ENCODE measurements around the gene GPR146. TPM values are rescaled to one million over a fixed set of nuclear protein-coding genes. Genes with fewer than 3 reads are reported as not detected.

The GPR146 gene
- total RNA-seq, 4 donors from 2014 or later, result 8.7 to 49.4 (median 32.7) TPM

DNA sequence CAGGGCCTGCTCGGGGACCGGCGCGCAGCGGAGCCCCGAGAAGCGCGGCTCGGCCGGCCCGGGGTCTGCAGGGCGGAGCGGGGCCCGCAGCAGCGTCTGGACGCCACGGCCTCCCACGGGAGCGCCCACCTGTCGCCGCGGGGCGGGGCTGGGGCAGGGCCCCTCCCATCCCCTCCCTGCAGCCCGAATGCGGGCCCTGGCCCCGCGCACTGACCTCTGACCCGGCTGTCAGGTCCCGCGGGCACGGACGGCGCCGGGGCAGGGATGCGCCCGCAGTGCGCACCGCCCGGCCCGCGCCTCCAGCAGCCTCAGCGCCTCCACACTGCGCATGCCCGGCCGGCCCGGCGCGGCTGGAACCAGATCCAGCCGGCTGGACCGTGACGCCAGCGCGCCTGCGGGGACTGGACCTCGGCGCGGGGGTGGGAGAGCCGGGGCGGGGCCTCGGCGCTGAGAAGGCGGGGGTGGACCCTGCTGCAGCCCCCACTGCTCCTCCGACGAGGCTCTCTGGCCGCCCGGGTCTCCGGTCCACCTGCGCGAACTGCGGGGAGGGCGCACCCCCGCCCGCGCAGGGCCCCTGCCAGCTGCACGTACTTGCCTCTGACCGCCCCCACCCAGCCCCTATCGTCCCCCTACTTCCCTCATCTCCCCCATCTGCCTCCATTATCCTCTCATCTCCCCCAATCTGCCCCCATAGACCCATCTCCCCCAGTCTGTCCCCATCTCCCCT lies 16.1 kb upstream of the GPR146 start:
- no peaks in the 10 kb centered on the region for H3K27me3 ChIP-seq
- H3K36me3 ChIP-seq, result peaks cover 0 to 6% of the 10 kb centered on the region in 2 donors
- H3K4me3 ChIP-seq (replicated peaks in 1 of 3), result peak overlapping the region; percentile 69 to 90 (median 77)
- TF ChIP-seq POLR2A (IDR thresholded peaks at IDR 0.05), result peak in 1 of 2 donors; percentile 80
- TF ChIP-seq, protein P1, sequence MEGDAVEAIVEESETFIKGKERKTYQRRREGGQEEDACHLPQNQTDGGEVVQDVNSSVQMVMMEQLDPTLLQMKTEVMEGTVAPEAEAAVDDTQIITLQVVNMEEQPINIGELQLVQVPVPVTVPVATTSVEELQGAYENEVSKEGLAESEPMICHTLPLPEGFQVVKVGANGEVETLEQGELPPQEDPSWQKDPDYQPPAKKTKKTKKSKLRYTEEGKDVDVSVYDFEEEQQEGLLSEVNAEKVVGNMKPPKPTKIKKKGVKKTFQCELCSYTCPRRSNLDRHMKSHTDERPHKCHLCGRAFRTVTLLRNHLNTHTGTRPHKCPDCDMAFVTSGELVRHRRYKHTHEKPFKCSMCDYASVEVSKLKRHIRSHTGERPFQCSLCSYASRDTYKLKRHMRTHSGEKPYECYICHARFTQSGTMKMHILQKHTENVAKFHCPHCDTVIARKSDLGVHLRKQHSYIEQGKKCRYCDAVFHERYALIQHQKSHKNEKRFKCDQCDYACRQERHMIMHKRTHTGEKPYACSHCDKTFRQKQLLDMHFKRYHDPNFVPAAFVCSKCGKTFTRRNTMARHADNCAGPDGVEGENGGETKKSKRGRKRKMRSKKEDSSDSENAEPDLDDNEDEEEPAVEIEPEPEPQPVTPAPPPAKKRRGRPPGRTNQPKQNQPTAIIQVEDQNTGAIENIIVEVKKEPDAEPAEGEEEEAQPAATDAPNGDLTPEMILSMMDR (IDR thresholded peaks at IDR 0.05), result no peak
- WGBS, 2 donors, result 0 to 3% methylated on average over 2 to 13 of the region's 77 CpGs
- DNase-seq, result peak; percentile 92 to 94
- no peaks in the 10 kb centered on the region for H3K9me3 ChIP-seq
- H3K4me1 ChIP-seq, result peaks cover 8 to 22% of the 10 kb centered on the region in 2 donors
- intact Hi-C loops (cut with DNase I), result no loop called here
- peak overlapping the region; percentile 88 to 96 (median 93) for H3K27ac ChIP-seq

DNA sequence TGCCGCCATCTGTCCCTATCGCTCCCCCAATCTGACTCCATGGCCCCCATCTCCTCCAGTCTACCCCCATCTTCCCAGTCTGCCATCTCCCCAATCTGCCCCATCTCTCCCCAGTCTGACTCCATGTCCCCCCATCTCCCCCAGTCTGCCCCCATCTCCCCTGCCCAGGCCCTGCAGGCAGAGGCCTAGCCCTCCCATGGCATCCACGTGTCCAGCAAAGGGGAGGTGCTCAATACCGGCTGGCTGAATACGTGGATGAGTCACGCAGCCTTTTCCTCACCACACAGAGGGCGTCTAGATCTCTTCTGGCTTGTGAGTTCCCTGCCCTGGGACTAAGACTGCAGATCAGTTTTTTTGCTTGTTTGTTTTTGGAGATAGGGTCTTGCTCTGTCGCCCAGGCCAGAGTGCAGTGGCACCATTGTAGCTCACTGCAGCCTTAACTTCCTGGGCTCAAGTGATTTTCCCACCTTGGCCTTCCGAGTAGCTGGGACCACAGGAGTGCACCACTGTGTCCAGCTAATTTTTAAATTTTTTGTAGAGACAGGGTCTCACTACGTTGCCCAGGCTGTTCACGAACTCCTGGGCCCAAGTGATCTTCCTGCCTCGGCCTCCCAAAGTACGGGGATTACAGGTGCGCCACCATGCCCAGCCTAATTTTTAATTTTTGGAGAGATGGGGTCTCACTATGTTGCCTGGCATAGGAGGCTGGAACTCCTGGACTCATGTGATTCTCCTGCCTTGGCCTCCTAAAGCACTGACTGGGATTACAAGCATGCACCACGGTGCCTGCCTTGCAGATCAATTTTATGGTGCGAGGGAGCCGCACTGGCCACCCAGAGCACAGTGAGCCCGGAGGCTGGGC lies 15.3 kb upstream of the GPR146 start:
- Histone ChIP-seq H3K36me3 (peaks cover 0 to 6% of the 10 kb centered on the region in 2 donors), H3K4me3 (replicated peaks in 1 of 3) (peak overlapping the region in 1 of 3 donors; percentile 90), H3K4me1 (peaks cover 8 to 22% of the 10 kb centered on the region in 2 donors), H3K27ac (peak overlapping the region; percentile 88 to 96 (median 93)), H3K9me3 (no peaks in the 10 kb centered on the region), H3K27me3 (no peaks in the 10 kb centered on the region)
- DNase-seq, result peak; percentile 89 to 91
- WGBS, 2 donors, result 55 to 88% methylated on average over 10 to 14 of the region's 18 CpGs
- intact Hi-C loops (cut with DNase I), result no loop called here
- TF ChIP-seq POLR2A (IDR thresholded peaks at IDR 0.05), result no peak
- TF ChIP-seq, protein P1 (IDR thresholded peaks at IDR 0.05), result no peak

DNA sequence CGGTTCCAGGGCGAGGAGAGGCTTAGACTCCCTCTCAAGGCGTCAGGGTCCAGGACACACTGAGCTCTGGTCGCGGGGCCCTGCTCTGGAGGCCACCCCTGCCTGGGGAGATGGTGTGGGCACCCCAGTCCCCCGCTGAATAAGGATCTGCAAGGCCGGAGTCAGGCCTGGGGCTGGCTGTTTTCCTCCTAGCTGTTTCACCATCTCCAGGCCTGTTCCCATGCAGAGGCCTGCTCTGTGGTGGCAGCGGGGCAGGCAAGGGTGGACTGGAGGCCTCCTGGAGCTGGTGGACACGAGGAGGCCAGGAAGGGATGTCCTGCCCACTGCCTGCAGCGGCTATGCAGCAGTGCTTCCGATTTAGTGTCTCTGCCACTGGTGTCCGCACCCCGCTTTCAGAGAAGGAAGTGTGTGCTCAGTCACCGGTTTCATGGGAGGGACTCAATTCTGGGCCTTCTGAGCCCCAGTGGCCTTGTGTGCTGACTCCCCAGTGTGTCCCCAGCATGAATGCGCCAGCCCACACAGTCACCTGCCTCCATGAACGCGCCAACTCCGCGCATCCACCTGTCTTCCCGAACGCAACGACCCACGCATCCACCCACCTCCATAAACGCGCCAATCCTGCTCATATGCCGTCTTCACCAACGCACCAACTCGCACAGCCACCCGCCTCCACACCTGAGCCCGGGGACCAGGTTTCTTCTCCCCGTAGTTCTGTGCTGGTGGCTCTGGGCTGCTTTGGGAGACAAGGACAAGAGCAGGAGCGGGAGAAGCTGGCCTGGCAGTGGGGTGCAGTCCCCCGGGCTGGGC lies 14.5 kb upstream of the GPR146 start:
- Histone ChIP-seq H3K36me3 (peaks cover 0 to 6% of the 10 kb centered on the region in 2 donors), H3K4me1 (peaks cover 8 to 22% of the 10 kb centered on the region in 2 donors), H3K9me3 (no peaks in the 10 kb centered on the region), H3K27me3 (no peaks in the 10 kb centered on the region), H3K27ac (peak overlapping the region; percentile 88 to 96 (median 93)), H3K4me3 (replicated peaks in 1 of 3) (no peak overlapping the region)
- peak in 1 of 2 donors; percentile 43 for DNase-seq
- intact Hi-C loops (cut with DNase I), result no loop called here
- WGBS, 2 donors, result 92 to 97% methylated on average over 20 to 29 of the region's 33 CpGs
- no peak for TF ChIP-seq POLR2A (IDR thresholded peaks at IDR 0.05)
- TF ChIP-seq, protein P1 (IDR thresholded peaks at IDR 0.05), result no peak

DNA sequence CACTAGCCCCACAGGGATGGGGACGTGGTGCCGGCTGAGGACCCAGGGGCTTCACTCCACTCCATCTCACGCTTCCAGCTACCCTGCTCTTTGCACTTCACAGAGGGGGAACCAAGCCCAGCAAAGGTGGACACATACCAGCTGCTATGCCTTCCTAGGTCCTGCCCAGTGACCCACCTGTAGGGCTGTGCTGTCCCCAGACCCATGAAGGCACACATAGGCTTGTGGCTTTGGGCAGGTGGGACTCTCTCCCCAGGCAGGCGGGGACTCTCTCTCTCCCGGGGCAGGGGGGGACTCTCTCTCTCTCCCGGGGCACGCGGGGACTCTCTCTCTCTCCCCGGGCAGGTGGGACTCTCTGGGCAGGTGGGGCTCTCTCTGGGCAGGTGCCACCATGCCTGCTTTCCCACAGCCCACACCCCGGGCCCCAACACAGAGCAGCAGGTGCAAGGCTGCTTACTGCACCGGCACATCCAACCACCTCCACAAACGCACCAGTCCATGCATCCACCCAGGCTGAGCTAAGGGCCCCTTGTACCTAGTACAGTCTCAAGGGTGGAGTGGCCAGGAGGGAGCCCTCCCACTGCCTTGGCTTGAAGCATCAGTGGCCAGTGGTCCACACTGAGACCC lies 13.8 kb upstream of the GPR146 start:
- intact Hi-C loops (cut with DNase I), result no loop called here
- 97 to 100% methylated on average over 1 to 6 of the region's 12 CpGs for WGBS, 2 donors
- H3K27ac ChIP-seq, result no peak overlapping the region
- peaks cover 8 to 22% of the 10 kb centered on the region in 2 donors for H3K4me1 ChIP-seq
- DNase-seq, result no peak
- no peak overlapping the region for H3K4me3 ChIP-seq (replicated peaks in 1 of 3)
- TF ChIP-seq, protein P1 (IDR thresholded peaks at IDR 0.05), result no peak
- TF ChIP-seq POLR2A (IDR thresholded peaks at IDR 0.05), result no peak
- H3K27me3 ChIP-seq, result no peaks in the 10 kb centered on the region
- H3K9me3 ChIP-seq, result no peaks in the 10 kb centered on the region
- H3K36me3 ChIP-seq, result peaks cover 0 to 6% of the 10 kb centered on the region in 2 donors

All from thyroid gland (tissue), 4 donors.